Measurements from ENCODE around the gene HAGHL.

The HAGHL gene

GRCh38 chr16:776824-777223, 49.9 kb downstream of the HAGHL start:
- DNase-seq = no peak

- DNase-seq = no peak
Measured at GRCh38 chr16:777826-778225, 50.9 kb downstream of the HAGHL start.

- no peak for DNase-seq
Measured at GRCh38 chr16:778447-778846, 51.5 kb downstream of the HAGHL start.

GRCh38 chr16:778909-779527, 52.1 kb downstream of the HAGHL start:
- no peak for DNase-seq

Data from GOT3 (cell line).